Measurements from ENCODE around the gene ABO. TPM values are rescaled to one million over a fixed set of nuclear protein-coding genes. Genes with fewer than 3 reads are reported as not detected.
"Not testable (repeated sequence)": the region's sequence is repeated elsewhere in the genome, so short reads cannot be mapped to it uniquely, and the experiment has no call there.

Gene ABO
- total and polyA plus RNA-seq, 4 donors: 0.08 to 0.75 (median 0.10) TPM; not detected in 1

DNA sequence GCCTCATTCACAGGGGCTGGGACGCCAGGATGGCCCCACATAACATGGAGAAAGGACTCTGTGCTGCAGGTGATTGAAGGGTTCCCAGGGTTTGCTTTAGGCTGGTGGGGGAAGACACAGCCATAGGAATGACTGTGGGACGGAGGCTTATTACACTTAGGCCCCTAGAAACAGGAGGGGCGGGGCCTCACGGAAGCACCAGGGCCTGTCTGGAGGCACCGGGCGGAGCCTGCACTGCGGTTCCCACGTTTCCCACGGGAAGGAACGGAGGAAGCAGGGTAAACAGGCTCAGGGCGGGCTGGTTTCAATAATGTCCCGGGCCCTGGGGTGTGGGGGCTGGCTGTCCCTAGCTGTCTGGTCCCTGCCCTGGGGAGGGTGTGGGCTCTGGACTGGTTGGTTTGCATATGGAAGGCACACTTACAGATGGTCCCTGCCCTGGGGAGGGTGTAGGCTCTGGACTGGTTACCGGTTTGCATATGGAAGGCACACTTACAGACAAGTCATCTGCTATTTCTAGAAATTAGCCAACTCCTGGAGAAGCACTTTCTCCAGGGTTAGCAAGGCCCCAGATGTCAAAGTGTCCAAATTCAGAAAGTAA, 51.7 kb downstream of the ABO start:
- not testable (repeated sequence) for H3K4me1 ChIP-seq (ENCODE audit: control insufficient read depth in 4 of 4, insufficient read depth in 4 of 4, low read length in 3 of 4); H3K27me3 ChIP-seq (ENCODE audit: control insufficient read depth in 4 of 4, insufficient read depth in 4 of 4, low read length in 3 of 4); H3K9me3 ChIP-seq (ENCODE audit: control insufficient read depth in 4 of 4, low read length in 3 of 4); H3K9ac ChIP-seq (ENCODE audit: low read depth in 1 of 2, low read length in 2 of 2); H3K4me3 ChIP-seq (ENCODE audit: low read depth in 1 of 3, low read length in 3 of 3); H3K27ac ChIP-seq (ENCODE audit: low read depth in 1 of 2, low read length in 2 of 2); DNase-seq (ENCODE audit: low spot score); H3K36me3 ChIP-seq (ENCODE audit: control insufficient read depth in 4 of 4, insufficient read depth in 3 of 4, low read depth in 1 of 4, low read length in 3 of 4)
- 63% methylated on average over 13 of the region's 13 CpGs for WGBS

DNA sequence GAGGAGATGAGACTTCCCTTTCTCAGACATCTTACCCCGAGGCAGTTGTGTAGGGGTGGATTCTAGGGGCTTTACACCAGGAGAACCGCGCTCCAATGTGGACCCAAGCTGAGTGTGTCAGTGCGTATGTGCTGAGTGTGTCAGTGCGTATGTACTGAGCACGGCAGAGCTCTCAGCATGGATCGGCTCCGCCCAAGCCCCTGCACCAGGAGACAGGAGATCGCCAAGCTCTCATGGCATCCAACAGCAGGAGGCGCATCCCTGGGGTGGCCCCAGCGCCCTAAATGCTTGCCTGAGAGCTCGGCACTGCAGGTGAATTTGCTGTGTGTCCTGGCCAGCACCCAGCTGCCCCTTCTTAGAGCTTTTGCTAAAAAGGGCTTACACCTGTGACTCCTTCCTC, 53.0 kb downstream of the ABO start:
- not testable (repeated sequence) for H3K9ac ChIP-seq (ENCODE audit: low read depth in 1 of 2, low read length in 2 of 2); DNase-seq (ENCODE audit: low spot score); H3K27me3 ChIP-seq (ENCODE audit: control insufficient read depth in 4 of 4, insufficient read depth in 4 of 4, low read length in 3 of 4); H3K4me3 ChIP-seq (ENCODE audit: low read depth in 1 of 3, low read length in 3 of 3); H3K4me1 ChIP-seq (ENCODE audit: control insufficient read depth in 4 of 4, insufficient read depth in 4 of 4, low read length in 3 of 4); H3K9me3 ChIP-seq (ENCODE audit: control insufficient read depth in 4 of 4, low read length in 3 of 4); H3K27ac ChIP-seq (ENCODE audit: low read depth in 1 of 2, low read length in 2 of 2); H3K36me3 ChIP-seq (ENCODE audit: control insufficient read depth in 4 of 4, insufficient read depth in 3 of 4, low read depth in 1 of 4, low read length in 3 of 4)
- 78% methylated on average over 12 of the region's 12 CpGs for WGBS

DNA sequence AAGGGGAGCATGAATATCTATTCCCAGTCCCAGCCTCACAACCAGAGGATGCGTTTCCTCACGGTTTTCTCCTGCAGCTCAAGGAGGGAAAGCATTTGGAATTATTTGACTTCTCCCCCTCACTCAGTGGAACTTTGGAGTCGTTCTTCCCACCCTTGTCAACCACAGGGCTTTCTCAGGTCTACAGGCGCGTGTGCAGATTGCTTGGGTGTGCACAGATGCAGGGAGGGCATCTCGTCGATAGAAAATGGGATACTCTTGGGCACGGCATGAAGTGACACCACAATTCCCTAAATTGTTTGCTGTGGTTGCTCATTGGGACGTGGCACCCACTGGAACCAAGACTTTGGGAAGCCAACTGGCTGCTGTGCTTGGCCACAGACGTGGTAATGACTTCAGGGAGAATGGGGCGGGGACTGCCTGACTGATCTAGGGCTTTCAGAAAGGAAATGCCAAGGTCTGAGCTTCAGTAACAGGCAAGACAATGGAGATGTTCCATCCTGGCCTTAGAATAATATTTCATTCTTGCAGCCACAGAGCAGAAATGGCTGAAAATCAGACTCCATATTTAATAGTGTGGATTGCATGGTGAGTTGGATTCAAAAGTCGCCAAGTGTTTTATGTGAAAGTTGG, 53.7 kb downstream of the ABO start:
- no peaks in the 10 kb centered on the region for H3K4me1 ChIP-seq (ENCODE audit: control insufficient read depth in 4 of 4, insufficient read depth in 4 of 4, low read length in 3 of 4)
- H3K9me3 ChIP-seq (ENCODE audit: control insufficient read depth in 4 of 4, low read length in 3 of 4): no peaks in the 10 kb centered on the region
- no peak overlapping the region for H3K4me3 ChIP-seq (ENCODE audit: low read depth in 1 of 3, low read length in 3 of 3)
- no peak overlapping the region for H3K9ac ChIP-seq (ENCODE audit: low read depth in 1 of 2, low read length in 2 of 2)
- peaks cover 0 to 3% (median 0%) of the 10 kb centered on the region in 4 donors for H3K27me3 ChIP-seq (ENCODE audit: control insufficient read depth in 4 of 4, insufficient read depth in 4 of 4, low read length in 3 of 4)
- no peak for DNase-seq (ENCODE audit: low spot score)
- H3K36me3 ChIP-seq (ENCODE audit: control insufficient read depth in 4 of 4, insufficient read depth in 3 of 4, low read depth in 1 of 4, low read length in 3 of 4): no peaks in the 10 kb centered on the region
- WGBS: 78% methylated on average over 12 of the region's 12 CpGs
- H3K27ac ChIP-seq (ENCODE audit: low read depth in 1 of 2, low read length in 2 of 2): no peak overlapping the region
- no peak for TF ChIP-seq HNF4G (IDR thresholded peaks at IDR 0.05)

DNA sequence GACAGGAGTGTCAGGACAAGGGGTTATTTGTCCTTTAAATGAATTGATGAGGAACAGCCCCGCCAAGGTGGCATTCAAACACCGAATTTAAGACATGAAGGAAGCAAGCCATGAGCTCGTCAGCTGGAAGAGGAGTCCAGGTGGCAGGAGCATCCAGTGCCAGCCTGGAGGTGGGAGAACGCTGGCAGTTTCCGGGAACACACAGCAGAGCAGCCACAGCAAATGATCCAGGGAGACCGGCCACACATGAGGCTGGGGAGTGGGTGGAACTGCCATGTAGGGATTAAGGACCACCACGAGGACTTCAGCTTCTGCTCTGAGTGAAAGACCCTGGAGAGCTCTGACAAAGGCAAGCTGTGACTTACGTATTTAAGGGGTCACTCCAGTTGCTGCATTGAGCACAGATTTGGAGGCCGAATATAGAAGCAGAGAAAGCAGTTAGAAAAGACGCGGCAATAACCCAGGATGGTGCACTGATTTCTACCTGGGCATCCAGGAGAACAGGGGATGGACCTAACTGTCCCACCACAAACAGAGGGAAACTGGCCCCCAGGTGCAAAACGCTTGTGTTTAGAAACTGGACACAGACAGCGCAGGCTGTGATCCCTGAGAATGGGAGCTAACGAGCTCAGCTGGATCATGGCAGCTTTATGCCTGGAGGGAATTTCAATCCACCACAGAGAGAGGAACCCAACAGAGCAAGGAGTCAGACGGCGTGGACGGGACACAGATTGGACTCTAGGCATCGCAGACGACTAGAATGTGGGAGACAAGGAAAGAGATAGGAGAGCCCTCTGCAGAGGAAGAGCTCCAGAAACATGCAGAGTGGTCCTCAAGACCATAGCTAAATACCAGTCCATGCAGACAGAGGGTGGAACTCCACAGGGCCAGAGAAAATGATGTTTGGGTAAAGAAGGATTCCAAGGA, 56.7 kb downstream of the ABO start:
- H3K27me3 ChIP-seq (ENCODE audit: control insufficient read depth in 4 of 4, insufficient read depth in 4 of 4, low read length in 3 of 4); H3K36me3 ChIP-seq (ENCODE audit: control insufficient read depth in 4 of 4, insufficient read depth in 3 of 4, low read depth in 1 of 4, low read length in 3 of 4); H3K4me1 ChIP-seq (ENCODE audit: control insufficient read depth in 4 of 4, insufficient read depth in 4 of 4, low read length in 3 of 4); H3K9me3 ChIP-seq (ENCODE audit: control insufficient read depth in 4 of 4, low read length in 3 of 4); H3K4me3 ChIP-seq (ENCODE audit: low read depth in 1 of 3, low read length in 3 of 3); H3K27ac ChIP-seq (ENCODE audit: low read depth in 1 of 2, low read length in 2 of 2); DNase-seq (ENCODE audit: low spot score); H3K9ac ChIP-seq (ENCODE audit: low read depth in 1 of 2, low read length in 2 of 2): not testable (repeated sequence)
- 68% methylated on average over 19 of the region's 19 CpGs for WGBS

DNA sequence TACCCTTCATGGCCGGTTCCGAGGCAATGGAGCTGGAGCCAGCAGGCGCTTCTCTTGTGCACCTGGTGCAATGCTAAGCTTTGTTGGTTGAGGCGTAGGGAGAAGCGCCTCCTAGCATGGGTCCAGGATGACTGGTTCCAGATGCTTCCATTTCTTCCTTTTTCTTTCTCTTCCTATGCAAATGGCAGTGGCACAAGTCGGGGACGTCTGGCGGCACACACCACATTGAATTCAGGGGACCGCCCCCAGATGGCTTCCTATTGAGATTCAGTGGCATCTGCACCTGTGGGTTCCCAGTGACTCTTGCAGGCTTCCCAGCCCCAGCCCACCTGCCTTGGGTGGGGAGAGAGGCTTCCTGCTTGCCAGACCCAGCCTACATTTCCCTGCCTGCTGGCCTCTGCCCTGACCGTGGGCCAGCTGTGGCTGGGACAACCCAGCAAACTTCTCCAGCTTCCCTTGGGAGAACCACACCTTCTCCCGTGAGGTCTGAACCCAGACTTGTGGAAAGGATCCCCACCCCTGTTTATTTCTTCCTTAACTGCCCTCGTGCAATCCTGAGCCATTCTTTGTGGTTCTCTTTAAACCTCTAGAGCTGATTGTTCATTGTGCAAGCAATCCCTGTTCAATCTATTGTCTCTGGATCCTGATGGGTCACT, 57.5 kb downstream of the ABO start:
- H3K9ac ChIP-seq (ENCODE audit: low read depth in 1 of 2, low read length in 2 of 2); H3K36me3 ChIP-seq (ENCODE audit: control insufficient read depth in 4 of 4, insufficient read depth in 3 of 4, low read depth in 1 of 4, low read length in 3 of 4); DNase-seq (ENCODE audit: low spot score); H3K4me3 ChIP-seq (ENCODE audit: low read depth in 1 of 3, low read length in 3 of 3); H3K4me1 ChIP-seq (ENCODE audit: control insufficient read depth in 4 of 4, insufficient read depth in 4 of 4, low read length in 3 of 4); H3K9me3 ChIP-seq (ENCODE audit: control insufficient read depth in 4 of 4, low read length in 3 of 4); H3K27me3 ChIP-seq (ENCODE audit: control insufficient read depth in 4 of 4, insufficient read depth in 4 of 4, low read length in 3 of 4); H3K27ac ChIP-seq (ENCODE audit: low read depth in 1 of 2, low read length in 2 of 2): not testable (repeated sequence)
- WGBS: 66% methylated on average over 12 of the region's 12 CpGs

DNA sequence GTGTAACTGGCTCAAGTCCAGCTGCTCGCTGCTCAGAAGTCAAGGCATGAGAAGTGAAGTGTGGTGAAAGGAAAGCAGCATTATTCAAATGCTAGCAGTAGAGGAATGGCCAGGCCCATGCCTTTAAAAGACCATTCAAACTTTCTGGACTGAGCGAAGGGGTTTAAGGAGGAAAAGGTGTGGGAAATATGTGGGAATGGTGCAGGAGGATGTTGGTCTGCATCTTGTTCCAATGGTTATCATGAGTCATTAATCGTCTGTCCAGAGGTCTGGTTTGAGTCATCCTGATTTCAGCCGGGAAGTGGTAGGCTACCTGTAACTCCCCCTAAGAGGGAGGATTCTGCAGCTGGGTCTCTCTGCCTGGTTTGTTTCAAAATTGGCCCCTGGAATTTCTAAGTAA, 60.7 kb downstream of the ABO start:
- not testable (repeated sequence) for H3K9me3 ChIP-seq (ENCODE audit: control insufficient read depth in 4 of 4, low read length in 3 of 4); H3K36me3 ChIP-seq (ENCODE audit: control insufficient read depth in 4 of 4, insufficient read depth in 3 of 4, low read depth in 1 of 4, low read length in 3 of 4); H3K27ac ChIP-seq (ENCODE audit: low read depth in 1 of 2, low read length in 2 of 2); H3K4me1 ChIP-seq (ENCODE audit: control insufficient read depth in 4 of 4, insufficient read depth in 4 of 4, low read length in 3 of 4); H3K4me3 ChIP-seq (ENCODE audit: low read depth in 1 of 3, low read length in 3 of 3); H3K9ac ChIP-seq (ENCODE audit: low read depth in 1 of 2, low read length in 2 of 2); DNase-seq (ENCODE audit: low spot score); H3K27me3 ChIP-seq (ENCODE audit: control insufficient read depth in 4 of 4, insufficient read depth in 4 of 4, low read length in 3 of 4)
- WGBS: 59% methylated on average over 4 of the region's 4 CpGs
